Neural progenitor cell (in vitro differentiated cells): ENCODE results near the gene TAS2R60.

ENCODE experiments used
- CTCF ChIP-seq: fragments of 200-600 bp; sonication (generic); IDR thresholded peaks from 2 replicates; pipeline ENCODE4 v1.5.1; 2017; ENCODE audit warnings: antibody characterized with exemption, mild to moderate bottlenecking
- EZH2phosphoT487 ChIP-seq: fragments of 200-600 bp; sonication (generic); IDR thresholded peaks from 2 replicates; pipeline ENCODE4 v1.6.1; 2017; ENCODE audit warnings: antibody characterized with exemption

GRCh38 chr7:143447466-143447865 is 4.2 kb downstream of the TAS2R60 start:
- no peak for TF ChIP-seq CTCF
- no peak for TF ChIP-seq EZH2phosphoT487
